Osteoblast (primary cell): ENCODE measurements around the gene SFTA2. TPM values are rescaled to one million over a fixed set of nuclear protein-coding genes. Genes with fewer than 3 reads are reported as not detected.

Experiments used
- DNase-seq: peaks from one replicate; pipeline ENCODE4 v3.0.0; 2011; ENCODE audit warnings: low spot score, mixed read lengths; ENCODE audit not compliant: insufficient read length; ENCODE audit errors: missing footprints
- H2AFZ ChIP-seq: 2 replicates; pipeline ENCODE4 v1.6.0; 2011; ENCODE audit warnings: mild to moderate bottlenecking, low read length
- H3K27ac ChIP-seq: 2 replicates; pipeline ENCODE4 v1.5.1; 2011; ENCODE audit warnings: mild to moderate bottlenecking, low read depth, low read length, moderate library complexity
- H3K27me3 ChIP-seq: 2 replicates; pipeline ENCODE4 v1.6.0; 2012; ENCODE audit warnings: mild to moderate bottlenecking, control low read depth, inconsistent platforms, low read length, moderate library complexity; ENCODE audit not compliant: insufficient read depth
- H3K36me3 ChIP-seq: 2 replicates; pipeline ENCODE4 v1.5.1; 2011; ENCODE audit warnings: mild to moderate bottlenecking, low read length, control low read depth, moderate library complexity; ENCODE audit not compliant: insufficient read depth
- H3K4me1 ChIP-seq: 2 replicates; pipeline ENCODE4 v1.5.1; 2011; ENCODE audit warnings: mild to moderate bottlenecking, low read length, control low read depth, moderate library complexity; ENCODE audit not compliant: insufficient read depth
- H3K4me2 ChIP-seq: 2 replicates; pipeline ENCODE4 v1.6.0; 2011; ENCODE audit warnings: mild to moderate bottlenecking, low read length; ENCODE audit not compliant: insufficient read depth
- H3K4me3 ChIP-seq: fragments of 200-600 bp; sonication (generic); 3 replicates; pipeline ENCODE4 v1.5.1; 2012; ENCODE audit warnings: mild to moderate bottlenecking, low read length, inconsistent platforms; ENCODE audit not compliant: insufficient read depth
- H3K79me2 ChIP-seq: 2 replicates; pipeline ENCODE4 v1.6.0; 2012; ENCODE audit warnings: mild to moderate bottlenecking, low read length, control low read depth, inconsistent platforms; ENCODE audit not compliant: insufficient read depth
- H3K9me3 ChIP-seq: 2 replicates; pipeline ENCODE4 v1.5.1; 2011; ENCODE audit warnings: low read depth, low read length, control low read depth
- H4K20me1 ChIP-seq: 2 replicates; pipeline ENCODE4 v1.6.0; 2012; ENCODE audit warnings: mild to moderate bottlenecking, low read length, control low read depth; ENCODE audit not compliant: insufficient read depth
- CTCF ChIP-seq: IDR thresholded peaks from 2 replicates; pipeline ENCODE4 v1.5.1; 2011; ENCODE audit warnings: mild to moderate bottlenecking, low read depth, low read length, moderate library complexity; ENCODE audit errors: extremely low read depth
- total RNA-seq: library from RNA; depleted of rRNA; stranded (reverse); fragments of >200 nt; gene quantifications from 2 replicates; pipeline ENCODE4 v1.2.3, GENCODE V29; 2012

Gene SFTA2
- total RNA-seq, 1 donor = not detected

- Histone ChIP-seq H3K4me2 (no peak overlapping the region), H3K79me2 (no peaks in the 10 kb centered on the region), H3K27me3 (peaks cover 50% of the 10 kb centered on the region), H3K4me3 (no peak overlapping the region), H4K20me1 (no peaks in the 10 kb centered on the region), H3K36me3 (no peaks in the 10 kb centered on the region), H3K27ac (no peak overlapping the region), H3K4me1 (no peaks in the 10 kb centered on the region), H2AFZ (no peak overlapping the region), H3K9me3 (no peaks in the 10 kb centered on the region)
- TF ChIP-seq CTCF = no peak
- no peak for DNase-seq
Measured at GRCh38 chr6:30948811-30949210, 16.8 kb upstream of the SFTA2 start.

- Histone ChIP-seq H3K4me1 (peaks cover 4% of the 10 kb centered on the region), H3K36me3 (no peaks in the 10 kb centered on the region), H3K27me3 (peaks cover 36% of the 10 kb centered on the region), H3K4me3 (no peak overlapping the region), H3K9me3 (no peaks in the 10 kb centered on the region), H3K27ac (no peak overlapping the region), H3K4me2 (no peak overlapping the region), H4K20me1 (no peaks in the 10 kb centered on the region), H2AFZ (no peak overlapping the region), H3K79me2 (no peaks in the 10 kb centered on the region)
- no peak for TF ChIP-seq CTCF
- DNase-seq = no peak
Measured at GRCh38 chr6:30947231-30947630, 15.3 kb upstream of the SFTA2 start.

GRCh38 chr6:30945281-30945680 is 13.3 kb upstream of the SFTA2 start:
- no peaks in the 10 kb centered on the region for H3K79me2 ChIP-seq
- TF ChIP-seq CTCF = no peak

GRCh38 chr6:30944051-30944450 is 12.1 kb upstream of the SFTA2 start:
- peaks cover 35% of the 10 kb centered on the region for H3K27me3 ChIP-seq
- H3K4me2 ChIP-seq = no peak overlapping the region
- DNase-seq = no peak
- no peaks in the 10 kb centered on the region for H4K20me1 ChIP-seq
- no peaks in the 10 kb centered on the region for H3K36me3 ChIP-seq
- H3K4me1 ChIP-seq = peaks cover 8% of the 10 kb centered on the region
- no peaks in the 10 kb centered on the region for H3K79me2 ChIP-seq
- no peak overlapping the region for H3K4me3 ChIP-seq
- H3K9me3 ChIP-seq = no peaks in the 10 kb centered on the region
- no peak overlapping the region for H3K27ac ChIP-seq
- no peak overlapping the region for H2AFZ ChIP-seq
- TF ChIP-seq CTCF = no peak

More at GRCh38 chr6:30945281-30945680, 13.3 kb upstream of the SFTA2 start:
- Histone ChIP-seq H3K27ac (no peak overlapping the region), H4K20me1 (no peaks in the 10 kb centered on the region), H3K36me3 (no peaks in the 10 kb centered on the region), H2AFZ (no peak overlapping the region), H3K4me3 (no peak overlapping the region), H3K9me3 (no peaks in the 10 kb centered on the region), H3K27me3 (peaks cover 35% of the 10 kb centered on the region), H3K4me1 (peaks cover 8% of the 10 kb centered on the region), H3K4me2 (no peak overlapping the region)
- DNase-seq = no peak
